ENCODE results near the gene RIOK3. TPM values are rescaled to one million over a fixed set of nuclear protein-coding genes. Genes with fewer than 3 reads are reported as not detected.
A peak's percentile ranks its signal among the peaks of the same experiment; 100 is the strongest.

Gene RIOK3
- total RNA-seq, 1 experiment from 2014 or later, result 35.8 TPM

DNA sequence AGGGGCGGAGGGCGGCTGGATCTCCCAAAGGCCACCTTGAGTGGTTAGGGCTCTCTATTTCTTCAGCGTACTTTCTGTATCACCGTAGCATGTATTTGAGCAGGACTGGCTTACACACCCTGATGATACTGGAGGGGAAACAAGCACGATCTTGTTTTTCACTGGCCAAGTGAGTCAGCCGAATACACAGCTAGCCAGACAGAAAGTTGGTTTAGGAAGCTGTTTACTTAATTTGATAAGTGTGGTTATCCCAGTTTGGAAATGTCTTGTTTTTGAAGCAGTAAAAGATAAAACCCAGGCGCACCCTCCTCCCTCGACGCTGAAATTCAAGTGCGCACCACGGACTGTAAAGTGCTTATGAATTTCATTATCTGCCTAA is 582 bp downstream of the RIOK3 start:
- intact Hi-C loops (cut with micrococcal nuclease; ENCODE audit: unreplicated experiment), result no loop called here
- Histone ChIP-seq H3K4me1 (ENCODE audit: insufficient read depth, low read length, poor library complexity, severe bottlenecking) (peaks cover 5% of the 10 kb centered on the region), H3K27me3 (replicated peaks; ENCODE audit: insufficient read depth, low read depth, low read length, poor library complexity) (no peaks in the 10 kb centered on the region), H3K4me3 (ENCODE audit: low read depth, low read length, poor library complexity, severe bottlenecking) (peak overlapping the region; percentile 97), H3K36me3 (ENCODE audit: insufficient read depth, low read length, poor library complexity, severe bottlenecking) (no peaks in the 10 kb centered on the region), H3K9me3 (ENCODE audit: low read depth, low read length, poor library complexity, severe bottlenecking) (no peaks in the 10 kb centered on the region), H3K27ac (ENCODE audit: low read depth, low read length, poor library complexity, severe bottlenecking) (peak overlapping the region; percentile 61)
- POLR2A ChIA-PET (ENCODE audit: low non-redundant PET), result interaction anchor here (0.6 kb wide), 2 partner anchors 274 to 442 kb away, joined by 4 to 8 read pairs; no protein-coding TSS in a partner anchor
- DNase-seq (ENCODE audit: low spot score), result no peak
- TF ChIP-seq, protein P1, sequence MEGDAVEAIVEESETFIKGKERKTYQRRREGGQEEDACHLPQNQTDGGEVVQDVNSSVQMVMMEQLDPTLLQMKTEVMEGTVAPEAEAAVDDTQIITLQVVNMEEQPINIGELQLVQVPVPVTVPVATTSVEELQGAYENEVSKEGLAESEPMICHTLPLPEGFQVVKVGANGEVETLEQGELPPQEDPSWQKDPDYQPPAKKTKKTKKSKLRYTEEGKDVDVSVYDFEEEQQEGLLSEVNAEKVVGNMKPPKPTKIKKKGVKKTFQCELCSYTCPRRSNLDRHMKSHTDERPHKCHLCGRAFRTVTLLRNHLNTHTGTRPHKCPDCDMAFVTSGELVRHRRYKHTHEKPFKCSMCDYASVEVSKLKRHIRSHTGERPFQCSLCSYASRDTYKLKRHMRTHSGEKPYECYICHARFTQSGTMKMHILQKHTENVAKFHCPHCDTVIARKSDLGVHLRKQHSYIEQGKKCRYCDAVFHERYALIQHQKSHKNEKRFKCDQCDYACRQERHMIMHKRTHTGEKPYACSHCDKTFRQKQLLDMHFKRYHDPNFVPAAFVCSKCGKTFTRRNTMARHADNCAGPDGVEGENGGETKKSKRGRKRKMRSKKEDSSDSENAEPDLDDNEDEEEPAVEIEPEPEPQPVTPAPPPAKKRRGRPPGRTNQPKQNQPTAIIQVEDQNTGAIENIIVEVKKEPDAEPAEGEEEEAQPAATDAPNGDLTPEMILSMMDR (conservative IDR thresholded peaks at IDR 0.05; ENCODE audit: low read depth, low read length), result no peak
- no TSS peak for BruUV-seq (replicated peaks)
- CTCF ChIA-PET, result interaction anchor here (0.5 to 0.7 kb wide), 2 partner anchors 42 to 320 kb away, joined by 3 to 4 read pairs; no protein-coding TSS in a partner anchor

DNA sequence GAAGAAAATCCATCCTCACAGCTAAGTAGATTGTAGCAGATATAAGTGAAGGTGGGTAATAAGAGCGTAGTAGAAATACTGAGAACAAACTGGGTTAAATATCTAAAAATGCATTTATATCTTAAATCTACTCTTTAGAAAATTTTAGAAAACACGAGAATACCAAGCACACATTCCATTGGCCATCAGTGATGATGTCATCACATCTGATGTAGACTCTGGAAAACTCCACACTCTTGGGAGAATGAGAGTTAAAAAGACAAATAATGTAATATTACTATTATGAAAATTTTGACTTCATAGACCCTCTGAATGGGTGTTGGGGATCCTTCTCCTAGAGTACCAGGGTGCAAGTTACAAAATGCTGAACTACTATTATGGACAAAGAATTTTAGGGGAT is 3.7 kb downstream of the RIOK3 start:
- intact Hi-C loops (cut with micrococcal nuclease; ENCODE audit: unreplicated experiment), result no loop called here
- TF ChIP-seq, protein P1 (conservative IDR thresholded peaks at IDR 0.05; ENCODE audit: low read depth, low read length), result no peak
- no peak for TF ChIP-seq EZH2 (IDR thresholded peaks at IDR 0.05; ENCODE audit: borderline replicate concordance, low read depth, low read length, poor library complexity, severe bottlenecking)
- CTCF ChIA-PET, result no interaction called here
- no TSS peak for BruUV-seq (replicated peaks)
- Histone ChIP-seq H3K27me3 (replicated peaks; ENCODE audit: insufficient read depth, low read depth, low read length, poor library complexity) (no peaks in the 10 kb centered on the region), H3K9me3 (ENCODE audit: low read depth, low read length, poor library complexity, severe bottlenecking) (no peaks in the 10 kb centered on the region), H3K36me3 (ENCODE audit: insufficient read depth, low read length, poor library complexity, severe bottlenecking) (no peaks in the 10 kb centered on the region), H3K4me1 (ENCODE audit: insufficient read depth, low read length, poor library complexity, severe bottlenecking) (peaks cover 5% of the 10 kb centered on the region), H3K4me3 (ENCODE audit: low read depth, low read length, poor library complexity, severe bottlenecking) (no peak overlapping the region), H3K27ac (ENCODE audit: low read depth, low read length, poor library complexity, severe bottlenecking) (no peak overlapping the region)
- POLR2A ChIA-PET (ENCODE audit: low non-redundant PET), result interaction anchor here (0.6 kb wide), 2 partner anchors 219 to 942 kb away, joined by 3 to 7 read pairs; no protein-coding TSS in a partner anchor
- DNase-seq (ENCODE audit: low spot score), result no peak

DNA sequence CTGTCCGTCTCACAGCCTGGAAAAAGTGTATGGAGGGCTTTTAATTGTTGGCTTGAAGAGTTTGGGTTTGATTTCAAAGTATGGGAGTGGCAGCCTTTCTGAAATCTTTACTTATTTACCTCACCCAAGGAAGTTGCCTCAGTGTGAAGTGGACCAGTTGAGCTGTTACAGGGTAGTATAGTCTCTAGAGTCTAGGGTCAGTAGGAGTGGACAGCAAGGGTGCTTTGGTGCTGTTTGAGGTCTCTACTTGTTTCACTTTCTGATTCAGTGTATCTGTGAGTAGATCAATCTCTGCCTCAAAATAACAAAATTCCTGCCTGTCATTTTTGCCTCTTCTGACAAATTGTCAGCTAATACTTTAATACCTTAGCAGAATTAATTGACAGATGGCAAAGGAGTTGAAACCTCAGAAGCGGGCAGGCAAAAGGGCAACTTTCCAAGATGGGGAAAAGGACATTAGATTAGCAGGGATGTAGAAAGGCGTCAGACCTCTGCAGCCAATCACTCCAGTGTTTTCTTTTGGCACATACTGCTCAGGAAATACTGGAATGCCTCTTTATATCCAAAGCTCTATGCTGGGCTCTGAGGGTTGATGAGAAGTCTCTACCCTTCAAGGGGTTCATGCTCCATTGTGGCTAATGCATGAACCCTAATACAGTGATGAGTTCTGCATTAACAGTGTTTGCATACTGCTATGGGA is 5.9 kb downstream of the RIOK3 start:
- ChIA-PET POLR2A (ENCODE audit: low non-redundant PET) (no interaction called here), CTCF (no interaction called here)
- TF ChIP-seq, protein P1 (conservative IDR thresholded peaks at IDR 0.05; ENCODE audit: low read depth, low read length), result no peak
- no peak for TF ChIP-seq EZH2 (IDR thresholded peaks at IDR 0.05; ENCODE audit: borderline replicate concordance, low read depth, low read length, poor library complexity, severe bottlenecking)
- H3K9me3 ChIP-seq (ENCODE audit: low read depth, low read length, poor library complexity, severe bottlenecking), result no peaks in the 10 kb centered on the region
- H3K27ac ChIP-seq (ENCODE audit: low read depth, low read length, poor library complexity, severe bottlenecking), result no peak overlapping the region
- peaks cover 5% of the 10 kb centered on the region for H3K4me1 ChIP-seq (ENCODE audit: insufficient read depth, low read length, poor library complexity, severe bottlenecking)
- H3K4me3 ChIP-seq (ENCODE audit: low read depth, low read length, poor library complexity, severe bottlenecking), result no peak overlapping the region
- DNase-seq (ENCODE audit: low spot score), result no peak
- H3K27me3 ChIP-seq (replicated peaks; ENCODE audit: insufficient read depth, low read depth, low read length, poor library complexity), result no peaks in the 10 kb centered on the region
- intact Hi-C loops (cut with micrococcal nuclease; ENCODE audit: unreplicated experiment), result no loop called here
- peaks cover 11% of the 10 kb centered on the region for H3K36me3 ChIP-seq (ENCODE audit: insufficient read depth, low read length, poor library complexity, severe bottlenecking)
- BruUV-seq (replicated peaks), result no TSS peak

Measured in A673 (cell line).